ENCODE measurements around the gene CTAG1A.
A peak's percentile ranks its signal among the peaks of the same experiment; 100 is the strongest.
"Not testable (repeated sequence)": the region's sequence is repeated elsewhere in the genome, so short reads cannot be mapped to it uniquely, and the experiment has no call there.

CTAG1A gene

DNA sequence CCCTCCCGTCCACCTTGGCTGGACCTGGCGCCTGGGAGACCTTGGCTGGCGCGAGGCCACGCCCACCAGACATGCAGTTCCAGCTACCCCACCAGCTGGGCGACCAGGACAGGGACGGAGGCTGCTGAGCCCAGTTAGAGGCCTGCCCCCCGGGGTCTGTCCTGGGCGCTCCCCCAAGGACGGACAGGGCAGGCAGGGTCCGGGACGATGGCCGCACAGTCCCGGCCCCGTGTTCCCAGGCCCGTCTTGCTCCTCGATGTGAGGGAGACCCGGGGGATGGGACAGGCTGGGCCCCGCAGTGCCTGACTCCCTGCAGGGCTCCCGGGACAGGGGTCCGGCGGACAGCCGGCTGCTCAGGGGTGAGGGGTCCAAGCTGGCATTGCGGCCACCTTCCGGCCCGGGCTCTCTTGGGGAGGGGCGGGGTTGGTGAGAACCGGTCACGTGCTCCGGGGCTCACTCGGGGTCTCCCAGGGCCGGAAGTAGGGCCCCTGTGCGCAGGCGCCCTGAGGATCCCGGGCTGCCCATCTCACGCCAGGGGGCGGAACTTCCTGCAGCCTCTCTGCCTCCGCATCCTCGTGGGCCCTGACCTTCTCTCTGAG, at the start of gene CTAG1A:
Gene CTAG1A (plus strand): TSS at position 549 of the 599 bp plus-strand sequence. CDS start 74 bp downstream, outside the sequence.
- H3K9me3 Mint-ChIP-seq = not testable (repeated sequence)

DNA sequence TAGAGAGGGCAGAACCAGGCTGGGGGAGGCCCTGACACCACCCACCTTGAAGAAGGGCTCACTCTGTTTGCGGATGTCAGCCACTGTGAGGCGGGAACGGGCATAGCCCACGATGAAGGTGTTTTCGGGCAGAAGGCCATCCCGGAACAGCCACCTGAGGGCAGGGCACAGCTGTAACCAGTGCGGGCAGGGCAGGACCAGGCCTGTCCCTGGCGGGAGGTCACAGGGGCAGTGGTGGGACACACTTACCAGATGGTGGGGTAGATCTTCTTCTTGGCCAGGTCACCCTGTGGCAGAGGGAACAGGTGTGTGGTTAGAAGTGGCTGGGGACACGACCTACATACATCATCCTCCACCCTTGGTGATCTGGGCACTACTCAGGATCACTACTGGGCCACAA, 49.0 kb upstream of the CTAG1A start:
- Mint-ChIP-seq H3K36me3 (no peaks in the 10 kb centered on the region), H3K9me3 (no peaks in the 10 kb centered on the region), H3K4me3 (no peak overlapping the region), H3K27ac (no peak overlapping the region), H3K4me1 (peaks cover 6% of the 10 kb centered on the region), H3K27me3 (no peaks in the 10 kb centered on the region)

More for the DNA sequence above, at the start of gene CTAG1A:
- not testable (repeated sequence) for H3K4me3 Mint-ChIP-seq, H3K27ac Mint-ChIP-seq, H3K27me3 Mint-ChIP-seq, H3K36me3 Mint-ChIP-seq, H3K4me1 Mint-ChIP-seq

DNA sequence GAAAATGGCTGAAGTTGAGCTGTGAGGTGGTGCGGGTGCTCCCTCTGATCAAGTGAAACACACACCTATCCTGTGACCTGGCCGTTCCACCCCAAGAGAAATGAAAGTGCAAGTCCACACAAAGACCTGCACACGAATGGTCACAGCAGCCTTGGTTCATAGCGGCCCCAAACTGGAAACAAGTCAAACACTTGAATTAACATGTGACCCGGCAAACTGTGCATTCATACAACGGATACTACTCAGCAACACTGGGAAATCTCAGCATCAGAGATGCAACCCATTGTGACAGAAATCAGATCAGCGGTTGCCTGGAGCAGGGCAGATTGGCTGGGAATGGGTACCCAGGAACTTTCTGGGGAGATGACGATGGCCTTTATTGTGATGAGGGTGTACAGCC, 45.9 kb upstream of the CTAG1A start:
- Mint-ChIP-seq H3K4me3 (peak overlapping the region; percentile 8), H3K27ac (peak overlapping the region; percentile 62), H3K27me3 (no peaks in the 10 kb centered on the region), H3K4me1 (peaks cover 23% of the 10 kb centered on the region), H3K36me3 (peaks cover 2% of the 10 kb centered on the region), H3K9me3 (no peaks in the 10 kb centered on the region)

DNA sequence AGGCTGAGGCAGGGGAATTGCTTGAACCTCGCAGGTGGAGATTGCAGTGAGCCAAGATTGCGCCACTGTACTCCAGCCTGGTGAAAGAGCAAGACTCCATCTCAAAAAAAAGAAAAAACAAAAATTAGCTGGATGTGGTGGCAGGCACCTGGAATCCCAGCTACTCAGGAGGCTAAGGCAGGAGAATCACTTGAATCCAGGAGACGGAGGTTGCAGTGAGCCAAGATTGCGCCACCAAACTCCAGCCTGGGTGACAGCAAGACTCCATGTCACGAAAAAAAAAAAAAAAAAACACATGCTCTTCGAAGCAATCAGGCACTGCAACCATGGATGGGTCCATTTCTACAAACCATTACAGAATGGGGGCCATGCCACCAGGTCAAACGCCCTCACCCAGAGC, 44.6 kb upstream of the CTAG1A start:
- H3K27ac Mint-ChIP-seq = peak overlapping the region; percentile 80
- H3K36me3 Mint-ChIP-seq = not testable (repeated sequence)

DNA sequence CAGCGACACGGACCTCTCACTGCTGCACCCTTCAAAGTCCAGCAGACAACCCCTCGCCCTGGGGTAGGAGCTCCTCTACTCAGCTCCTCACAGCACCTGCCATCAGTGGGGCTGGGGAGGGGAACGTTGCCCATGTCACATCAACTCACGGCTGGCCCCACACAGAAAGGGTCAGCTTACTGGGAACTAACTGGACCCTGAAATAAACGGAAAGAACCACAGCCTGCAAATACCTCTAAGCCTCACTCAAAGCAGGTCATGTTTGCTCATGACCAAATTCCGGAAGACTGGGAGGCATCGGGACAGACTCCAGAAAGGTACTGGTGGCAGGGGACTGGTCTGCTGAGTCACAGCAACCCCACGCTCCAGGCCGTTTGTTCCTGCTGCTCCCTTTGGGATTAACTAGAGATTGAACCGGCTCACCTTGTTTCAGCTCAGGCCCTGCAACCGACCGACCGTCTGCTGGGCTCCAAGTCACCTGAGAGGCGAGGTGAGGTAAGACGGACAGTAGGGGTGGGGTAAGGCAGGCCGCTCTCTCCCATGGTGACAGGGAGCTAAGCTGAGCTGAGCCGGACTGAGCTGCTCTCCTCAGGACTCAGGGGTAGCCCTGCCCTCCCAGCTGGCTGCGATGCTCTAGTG, 43.9 kb upstream of the CTAG1A start:
- Mint-ChIP-seq H3K27me3 (no peaks in the 10 kb centered on the region), H3K4me1 (peaks cover 28% of the 10 kb centered on the region), H3K27ac (peak overlapping the region; percentile 99), H3K36me3 (peaks cover 2% of the 10 kb centered on the region), H3K9me3 (no peaks in the 10 kb centered on the region), H3K4me3 (peak overlapping the region; percentile 30)

More for the DNA sequence above, 44.6 kb upstream of the CTAG1A start:
- H3K4me3 Mint-ChIP-seq, H3K27me3 Mint-ChIP-seq, H3K9me3 Mint-ChIP-seq: not testable (repeated sequence)
- peaks cover 23% of the 10 kb centered on the region for H3K4me1 Mint-ChIP-seq

DNA sequence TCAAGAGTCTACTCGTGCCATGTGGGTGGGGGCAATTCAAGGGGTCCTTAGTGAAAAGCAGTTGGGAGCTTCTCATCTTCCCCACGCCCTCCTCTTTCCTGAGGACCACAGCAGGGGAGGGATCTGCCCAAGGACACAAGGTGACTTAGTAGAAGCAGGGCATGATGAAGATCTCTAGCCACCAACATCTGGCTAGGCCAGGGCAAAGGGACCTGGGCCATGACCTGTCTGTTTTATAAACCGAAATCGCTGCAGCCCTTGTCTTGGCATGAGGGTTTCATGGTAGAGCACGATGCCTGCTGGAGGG, 43.4 kb upstream of the CTAG1A start:
- Mint-ChIP-seq H3K27ac (peak overlapping the region; percentile 99), H3K27me3 (no peaks in the 10 kb centered on the region), H3K9me3 (no peaks in the 10 kb centered on the region), H3K4me1 (peaks cover 31% of the 10 kb centered on the region), H3K4me3 (no peak overlapping the region), H3K36me3 (peaks cover 2% of the 10 kb centered on the region)

DNA sequence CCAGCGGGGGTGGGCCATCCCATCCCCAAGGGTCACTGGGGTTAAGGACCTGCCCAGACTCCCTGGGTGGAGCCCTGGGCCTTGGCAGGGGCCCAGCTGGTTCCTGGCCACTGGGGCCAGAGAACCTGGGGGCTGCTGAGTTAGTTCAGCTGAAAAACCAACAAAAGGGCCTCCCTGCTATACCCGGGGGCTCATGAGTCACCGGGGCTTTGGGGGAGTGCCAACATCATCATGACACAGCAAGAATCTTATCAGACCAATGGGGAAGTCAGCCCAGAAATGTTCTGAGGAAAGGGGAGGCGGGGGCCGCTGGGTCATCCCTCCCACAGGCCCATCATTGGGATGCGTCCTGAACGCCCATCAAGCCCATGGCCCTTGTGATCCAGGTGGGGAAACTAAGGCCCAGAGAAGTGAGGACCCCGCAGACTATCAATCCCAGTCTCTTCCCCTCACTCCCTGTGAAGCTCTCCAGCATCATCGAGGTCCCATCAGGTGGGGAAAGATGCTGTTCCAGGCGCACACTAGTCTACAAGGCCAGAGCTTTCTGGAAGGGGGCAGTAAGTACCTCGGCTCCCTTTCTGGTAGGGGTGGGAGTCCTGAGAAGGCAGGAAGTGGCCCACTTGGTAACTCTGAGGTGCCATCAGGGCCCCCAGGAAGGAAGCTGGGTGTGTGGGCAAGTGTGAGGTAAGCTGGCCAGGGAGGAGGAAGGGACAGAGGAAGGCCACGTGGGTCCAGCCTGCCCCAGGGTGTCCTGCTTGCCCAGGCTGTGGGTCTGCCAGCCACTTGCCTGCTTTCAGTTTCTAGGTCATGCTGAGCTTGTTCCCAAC, 42.8 kb upstream of the CTAG1A start:
- Mint-ChIP-seq H3K27ac (peak overlapping the region; percentile 99), H3K36me3 (peaks cover 2% of the 10 kb centered on the region), H3K4me3 (peak overlapping the region; percentile 91), H3K4me1 (peaks cover 31% of the 10 kb centered on the region), H3K9me3 (no peaks in the 10 kb centered on the region), H3K27me3 (no peaks in the 10 kb centered on the region)

DNA sequence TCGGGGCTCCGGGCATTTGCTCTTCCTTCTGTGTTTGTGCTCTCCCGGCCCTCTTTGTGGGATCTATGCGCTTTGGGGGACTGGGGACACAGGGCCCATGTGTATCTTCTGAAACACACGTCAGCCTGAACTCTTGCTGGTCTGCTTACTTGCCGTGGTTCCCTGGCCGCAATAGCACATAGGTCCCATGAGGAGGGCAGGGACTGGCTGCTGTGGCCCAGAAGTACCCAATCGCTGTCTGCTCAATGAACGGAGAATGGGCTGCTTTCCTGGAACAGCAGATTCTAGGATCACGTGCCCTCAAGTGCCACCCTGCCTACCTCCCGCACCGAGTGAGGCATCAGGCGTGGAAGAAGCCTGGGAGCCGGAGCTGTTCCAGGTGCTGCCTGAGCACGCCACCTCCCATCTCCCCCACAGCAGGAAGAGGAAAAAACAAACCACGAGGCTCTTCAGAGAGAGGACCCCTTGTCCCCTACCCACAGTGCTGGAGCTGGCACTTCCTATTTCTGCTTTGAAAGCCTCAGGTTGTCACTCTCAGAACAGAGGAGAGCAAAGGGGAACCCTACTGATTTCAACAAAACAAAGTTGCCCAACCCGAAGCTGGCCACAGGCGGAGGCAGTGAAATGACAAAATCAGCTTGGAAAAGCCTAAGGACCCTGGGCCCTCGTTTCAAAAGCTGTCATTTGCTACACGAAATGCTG, 42.1 kb upstream of the CTAG1A start:
- Mint-ChIP-seq H3K9me3 (no peaks in the 10 kb centered on the region), H3K4me3 (peak overlapping the region; percentile 91), H3K27me3 (no peaks in the 10 kb centered on the region), H3K4me1 (peaks cover 32% of the 10 kb centered on the region), H3K36me3 (peaks cover 3% of the 10 kb centered on the region), H3K27ac (peak overlapping the region; percentile 99)

DNA sequence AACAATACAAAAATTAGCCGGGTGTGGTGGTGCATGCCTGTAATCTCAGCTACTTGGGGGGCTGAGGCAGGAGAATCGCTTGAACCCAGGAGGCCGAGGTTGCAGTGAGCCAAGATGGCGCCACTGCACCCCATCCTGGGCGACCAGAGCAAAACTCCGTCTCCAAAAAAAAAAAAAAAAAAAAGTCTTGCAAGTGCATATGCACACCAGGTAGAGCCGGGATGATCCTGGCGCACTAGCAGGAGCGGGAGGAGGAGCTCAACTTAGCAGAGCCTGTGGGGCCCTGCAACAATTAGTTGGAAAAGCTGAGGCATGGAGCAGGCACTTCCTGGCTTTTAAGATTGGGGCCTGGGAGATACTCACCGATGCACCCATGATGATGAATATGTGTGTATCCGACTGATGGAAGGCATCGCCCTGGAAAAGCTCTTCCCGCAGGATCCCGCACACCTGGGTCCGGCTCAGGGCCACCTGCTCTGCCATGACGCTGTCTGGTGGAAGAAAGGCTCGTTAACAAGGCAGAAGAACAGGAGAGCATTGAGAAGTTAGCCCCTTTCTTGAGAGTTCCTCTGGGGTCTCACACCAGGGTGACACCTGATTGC, 39.2 kb upstream of the CTAG1A start:
- H3K9me3 Mint-ChIP-seq = no peaks in the 10 kb centered on the region
- peak overlapping the region; percentile 91 for H3K4me3 Mint-ChIP-seq
- H3K4me1 Mint-ChIP-seq = peaks cover 43% of the 10 kb centered on the region
- peak overlapping the region; percentile 30 for H3K27ac Mint-ChIP-seq
- no peaks in the 10 kb centered on the region for H3K27me3 Mint-ChIP-seq
- H3K36me3 Mint-ChIP-seq = peaks cover 8% of the 10 kb centered on the region

DNA sequence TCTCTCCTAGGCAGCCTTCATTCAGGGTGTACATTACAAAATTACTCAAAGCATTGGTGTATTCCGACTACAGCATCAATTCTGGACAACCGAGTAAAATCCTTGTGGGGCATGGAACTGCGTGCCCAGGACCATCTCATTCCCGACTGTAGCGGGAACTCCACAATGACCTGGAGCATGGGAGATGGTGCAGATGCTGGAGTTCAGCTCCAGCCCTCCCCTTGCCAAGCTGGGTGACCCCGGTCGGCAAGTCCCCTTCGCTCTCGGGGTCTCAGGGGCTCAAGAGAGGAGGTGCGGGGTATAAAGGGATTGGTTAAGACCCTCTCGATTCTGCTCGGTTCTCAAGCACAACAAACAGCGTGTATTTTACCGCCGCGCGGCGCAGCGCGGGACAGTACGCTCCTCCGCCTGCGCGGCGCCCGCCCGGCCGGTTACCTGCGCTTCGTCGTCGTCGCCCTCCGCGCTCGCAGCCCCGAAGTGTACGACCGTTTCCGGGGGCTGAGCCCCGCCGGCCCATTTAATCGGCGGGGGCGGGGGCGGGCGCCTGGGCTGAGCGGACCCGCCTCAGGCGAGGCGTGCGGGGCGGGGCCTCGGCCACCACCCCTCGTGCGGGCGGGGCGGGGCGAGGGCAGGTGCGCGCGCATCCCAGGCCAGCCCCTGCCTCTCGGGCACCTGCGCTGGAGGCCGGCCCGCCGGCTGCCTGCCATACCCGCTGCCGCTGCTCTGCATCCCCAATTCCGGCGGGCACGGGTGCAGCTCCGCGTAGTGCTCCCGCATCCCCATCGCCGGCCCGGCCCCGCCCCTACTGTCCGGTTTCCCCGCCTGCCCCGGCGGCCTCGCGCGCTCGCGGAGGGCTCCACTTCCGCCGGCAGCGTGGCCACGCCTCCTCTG, 38.3 kb upstream of the CTAG1A start, which contains the start of gene G6PD:
Gene G6PD (minus strand): TSS at position 493 of the 891 bp plus-strand sequence. CDS start 691 bp downstream, outside the sequence.
- Mint-ChIP-seq H3K27me3 (no peaks in the 10 kb centered on the region), H3K27ac (peak within 1 kb of the TSS; percentile 98), H3K9me3 (no peaks in the 10 kb centered on the region), H3K4me3 (peak within 1 kb of the TSS; percentile 100), H3K36me3 (peaks cover 8% of the 10 kb centered on the region), H3K4me1 (peaks cover 42% of the 10 kb centered on the region)

DNA sequence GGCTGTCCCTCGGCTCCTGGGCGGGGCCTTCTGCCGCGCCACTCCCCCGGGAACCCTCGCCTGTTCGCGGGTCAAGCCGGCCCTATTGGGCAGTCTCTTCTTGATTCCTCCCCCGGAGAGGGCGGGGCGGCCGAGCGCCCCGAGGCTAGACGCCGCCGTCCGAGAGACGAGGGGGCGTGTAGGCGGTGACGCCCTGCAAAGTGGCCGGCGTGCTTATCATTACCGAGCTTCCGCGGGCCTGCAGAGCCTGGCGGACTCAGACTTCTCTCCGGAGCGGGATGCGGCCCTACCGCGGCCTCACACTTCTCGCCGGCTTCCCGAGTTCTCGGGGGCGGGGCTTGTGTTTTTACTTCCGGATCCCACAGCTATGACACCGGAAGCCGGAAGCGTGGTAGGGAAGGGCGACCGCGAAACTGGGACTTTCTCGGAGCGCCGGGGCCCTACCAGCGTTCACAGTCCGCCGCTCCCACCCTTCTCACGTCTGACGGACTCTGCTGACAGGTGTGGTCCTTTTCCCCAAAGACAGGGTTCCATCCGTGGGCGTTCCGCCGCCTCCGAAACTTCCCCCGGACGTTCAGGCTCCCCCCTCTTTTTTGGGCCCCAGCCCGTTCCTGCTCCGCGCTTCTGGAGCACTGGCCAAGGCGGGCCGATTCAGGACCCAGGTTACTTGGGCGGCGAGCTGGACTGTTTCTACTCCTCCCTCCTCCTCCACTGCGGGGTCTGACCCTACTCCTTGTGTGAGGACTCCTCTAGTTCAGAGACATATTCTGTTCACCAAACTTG, 37.5 kb upstream of the CTAG1A start, which contains the start of gene IKBKG:
Gene IKBKG (plus strand): TSS at position 376 of the 783 bp plus-strand sequence. CDS start 4,383 bp downstream, outside the sequence.
- no peaks in the 10 kb centered on the region for H3K27me3 Mint-ChIP-seq
- H3K36me3 Mint-ChIP-seq = peaks cover 6% of the 10 kb centered on the region
- H3K9me3 Mint-ChIP-seq = no peaks in the 10 kb centered on the region
- H3K4me1 Mint-ChIP-seq = peaks cover 44% of the 10 kb centered on the region
- peak within 1 kb of the TSS; percentile 100 for H3K4me3 Mint-ChIP-seq
- peak within 1 kb of the TSS; percentile 98 for H3K27ac Mint-ChIP-seq

DNA sequence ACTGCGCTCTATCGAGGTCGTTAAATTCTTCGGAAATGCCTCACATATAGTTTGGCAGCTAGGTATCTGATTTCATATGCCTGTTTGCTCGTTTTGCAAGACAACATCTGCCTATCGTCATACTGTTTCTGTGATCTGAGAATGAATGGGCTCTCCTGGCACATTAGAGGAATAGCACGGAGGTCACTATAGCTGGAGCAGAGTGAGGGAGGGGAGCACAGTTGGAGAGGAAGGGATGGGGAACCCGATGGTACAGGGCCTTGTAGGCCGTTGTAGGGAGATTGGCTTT, 37.0 kb upstream of the CTAG1A start:
- H3K4me1 Mint-ChIP-seq = peaks cover 41% of the 10 kb centered on the region

DNA sequence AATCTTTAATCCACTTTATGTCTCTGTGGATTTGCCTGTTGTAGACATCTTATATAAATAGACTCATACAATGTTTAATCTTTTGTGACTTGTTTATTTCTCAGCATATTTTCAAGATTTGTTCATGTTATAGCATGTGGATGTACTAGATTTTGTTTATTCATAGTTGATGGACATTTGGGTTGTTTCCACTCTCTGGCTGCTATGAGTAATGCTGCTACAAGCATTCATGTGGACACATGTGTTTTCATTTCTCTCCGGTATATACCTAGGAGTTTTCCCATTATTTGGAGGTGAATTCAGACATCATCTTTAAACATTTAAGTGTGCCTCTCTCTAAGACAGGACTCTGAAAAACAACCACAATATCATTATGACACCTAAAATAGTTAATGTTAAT, 35.2 kb upstream of the CTAG1A start:
- peak overlapping the region; percentile 80 for H3K27ac Mint-ChIP-seq
- H3K27me3 Mint-ChIP-seq = no peaks in the 10 kb centered on the region
- peak overlapping the region; percentile 64 for H3K4me3 Mint-ChIP-seq
- no peaks in the 10 kb centered on the region for H3K9me3 Mint-ChIP-seq
- H3K36me3 Mint-ChIP-seq = peaks cover 6% of the 10 kb centered on the region
- peaks cover 46% of the 10 kb centered on the region for H3K4me1 Mint-ChIP-seq

More for the DNA sequence above, 37.0 kb upstream of the CTAG1A start:
- Mint-ChIP-seq H3K36me3 (peaks cover 6% of the 10 kb centered on the region), H3K27ac (peak overlapping the region; percentile 98), H3K4me3 (peak overlapping the region; percentile 100), H3K27me3 (no peaks in the 10 kb centered on the region), H3K9me3 (no peaks in the 10 kb centered on the region)
